Stimulated activated memory B cell treated with anti-CD40 and anti-IgM and Interleukin-4, amounts not matched to agents 10 μg/mL and 1 μg/mL and 100 μg/mL, for 72 hours (primary cell): ENCODE results near the gene C1QL4.
"Not testable (repeated sequence)": the region's sequence is repeated elsewhere in the genome, so short reads cannot be mapped to it uniquely, and the experiment has no call there.

Source experiments
- ATAC-seq: fragments of 150-1000 bp; cut with Tn5 transposase; 2 replicates; pipeline ENCODE4 v1.10.0; 2021
- H3K27ac Mint-ChIP-seq: one replicate; pipeline ENCODE4 v1.8.0; 2022; ENCODE audit warnings: mild to moderate bottlenecking, mixed read lengths
- H3K27me3 Mint-ChIP-seq: one replicate; pipeline ENCODE4 v1.8.0; 2022; ENCODE audit warnings: mixed read lengths
- H3K36me3 Mint-ChIP-seq: one replicate; pipeline ENCODE4 v1.8.0; 2022; ENCODE audit warnings: mixed read lengths
- H3K4me1 Mint-ChIP-seq: one replicate; pipeline ENCODE4 v1.8.0; 2022; ENCODE audit warnings: mixed read lengths
- H3K4me3 Mint-ChIP-seq: one replicate; pipeline ENCODE4 v1.8.0; 2022; ENCODE audit warnings: mild to moderate bottlenecking, moderate library complexity, mixed read lengths
- H3K9me3 Mint-ChIP-seq: one replicate; pipeline ENCODE4 v1.8.0; 2022; ENCODE audit warnings: mixed read lengths

C1QL4 gene

DNA sequence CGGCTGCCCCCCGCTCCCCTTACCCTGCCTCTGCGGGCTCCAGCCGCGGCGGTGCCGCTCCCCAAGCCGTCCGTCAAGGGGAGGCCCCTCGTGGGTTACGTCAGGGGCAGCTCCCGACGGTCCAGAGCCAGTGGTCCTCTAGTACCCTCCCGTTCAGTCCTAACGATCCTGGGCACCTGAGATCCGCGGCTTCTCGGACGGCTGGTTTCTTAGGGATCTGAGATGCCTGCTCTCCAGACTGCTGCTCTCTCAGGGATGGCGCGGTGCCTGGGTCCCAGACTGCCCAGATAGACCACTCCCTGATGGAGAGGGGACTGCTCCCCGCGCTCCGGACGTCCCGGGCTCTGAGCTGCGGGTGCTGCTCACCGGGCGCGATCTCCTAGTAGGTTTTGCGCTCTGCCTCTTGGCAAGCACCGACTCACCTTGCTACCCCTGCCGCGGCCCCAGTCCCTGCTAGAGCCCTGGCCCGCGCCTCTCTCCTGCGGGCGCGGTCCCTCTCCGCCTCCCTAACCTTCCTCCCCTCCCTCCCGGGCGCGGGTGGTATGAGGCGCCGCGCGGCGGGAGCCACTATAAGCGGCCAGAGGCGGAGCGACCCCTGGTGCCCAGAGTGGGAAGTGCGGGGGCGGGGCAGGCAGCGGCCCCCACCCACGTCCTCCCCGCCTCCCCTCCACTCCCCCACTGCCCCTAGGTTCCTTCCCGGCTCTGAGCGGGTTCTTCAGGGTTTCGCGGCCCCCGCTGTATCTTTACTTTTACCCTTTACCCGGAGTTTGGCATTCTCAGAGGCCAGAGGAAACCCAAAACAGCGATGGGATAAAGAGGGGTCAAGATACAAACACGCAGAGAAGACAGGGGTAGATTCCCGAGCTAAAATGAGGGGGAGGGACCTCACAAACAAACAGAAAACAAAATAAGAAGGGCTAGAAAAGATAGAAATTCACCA is at the start of gene C1QL4:
Gene C1QL4 (minus strand): TSS at position 544 of the 940 bp plus-strand sequence. CDS start 711 bp downstream, outside the sequence.
- peaks cover 36% of the 10 kb centered on the region for H3K4me1 Mint-ChIP-seq
- H3K27me3 Mint-ChIP-seq = peaks cover 76% of the 10 kb centered on the region
- peaks cover 3% of the 10 kb centered on the region for H3K9me3 Mint-ChIP-seq
- peak within 1 kb of the TSS; percentile 22 for H3K4me3 Mint-ChIP-seq
- no peaks in the 10 kb centered on the region for H3K36me3 Mint-ChIP-seq
- peak; percentile 66 for ATAC-seq
- no peak within 1 kb of the TSS for H3K27ac Mint-ChIP-seq

DNA sequence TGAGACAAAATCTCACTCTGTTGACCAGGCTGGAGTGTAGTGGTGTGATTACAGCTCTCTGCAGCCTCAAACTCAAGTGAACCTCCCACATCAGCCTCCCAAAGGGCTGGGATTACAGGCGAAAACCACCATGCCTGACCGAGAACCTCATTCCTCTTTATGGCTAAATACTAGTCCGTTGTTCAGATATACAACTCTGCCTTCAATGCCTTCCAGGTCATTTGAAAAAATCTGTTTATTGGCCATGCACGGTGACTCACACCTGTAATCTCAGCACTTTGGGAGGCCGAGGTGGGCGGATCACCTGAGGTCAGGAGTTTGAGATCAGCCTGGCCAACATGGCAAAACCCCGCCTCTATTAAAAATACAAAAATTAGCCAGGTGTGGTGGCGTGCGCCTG is 43.2 kb upstream of the C1QL4 start:
- H3K4me1 Mint-ChIP-seq, H3K4me3 Mint-ChIP-seq, H3K9me3 Mint-ChIP-seq, H3K27me3 Mint-ChIP-seq, H3K27ac Mint-ChIP-seq, ATAC-seq: not testable (repeated sequence)
- H3K36me3 Mint-ChIP-seq = peaks cover 17% of the 10 kb centered on the region

DNA sequence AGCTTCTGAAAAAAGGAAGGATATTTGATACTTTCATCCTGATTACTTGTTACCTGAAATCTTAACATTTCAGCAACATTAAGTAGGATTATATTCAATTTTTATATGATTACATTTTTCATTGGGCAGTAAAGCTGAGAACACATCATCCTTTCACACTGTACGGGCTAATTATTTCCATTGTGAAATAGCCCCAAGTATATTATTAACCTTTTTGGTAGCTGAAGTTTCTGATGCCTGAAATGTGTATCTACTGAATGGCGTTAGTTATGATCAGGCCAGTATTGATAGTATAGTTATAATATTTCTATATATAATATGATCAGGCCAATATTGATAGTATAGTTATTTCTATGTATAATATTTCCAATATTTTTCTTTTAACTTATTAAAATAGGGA is 40.4 kb upstream of the C1QL4 start:
- no peaks in the 10 kb centered on the region for H3K27me3 Mint-ChIP-seq
- no peaks in the 10 kb centered on the region for H3K4me1 Mint-ChIP-seq
- no peak overlapping the region for H3K27ac Mint-ChIP-seq
- H3K4me3 Mint-ChIP-seq = no peak overlapping the region
- H3K36me3 Mint-ChIP-seq = peaks cover 12% of the 10 kb centered on the region
- H3K9me3 Mint-ChIP-seq = no peaks in the 10 kb centered on the region
- no peak for ATAC-seq

DNA sequence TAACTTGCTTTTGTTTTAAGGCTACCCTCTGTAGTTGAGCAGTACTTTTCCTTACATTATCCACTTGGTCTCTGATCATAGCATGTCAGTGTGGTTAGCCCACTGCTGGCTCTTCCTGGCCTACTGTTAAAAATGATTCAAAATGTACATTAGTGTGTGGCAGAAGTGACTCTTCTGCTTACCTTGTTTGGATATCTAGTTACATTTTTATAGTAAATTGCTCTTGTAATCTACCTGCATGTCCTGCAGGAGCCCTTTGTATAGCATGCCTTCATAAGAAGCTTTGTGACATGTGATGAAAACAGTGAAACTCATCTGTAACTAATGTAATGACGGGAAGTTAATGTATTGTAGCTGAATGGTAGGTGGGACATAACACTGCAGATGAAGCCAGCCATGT is 38.4 kb upstream of the C1QL4 start:
- ATAC-seq = no peak
- H3K9me3 Mint-ChIP-seq = no peaks in the 10 kb centered on the region
- no peak overlapping the region for H3K27ac Mint-ChIP-seq
- H3K36me3 Mint-ChIP-seq = peaks cover 12% of the 10 kb centered on the region
- no peak overlapping the region for H3K4me3 Mint-ChIP-seq
- H3K4me1 Mint-ChIP-seq = peaks cover 16% of the 10 kb centered on the region
- H3K27me3 Mint-ChIP-seq = no peaks in the 10 kb centered on the region

DNA sequence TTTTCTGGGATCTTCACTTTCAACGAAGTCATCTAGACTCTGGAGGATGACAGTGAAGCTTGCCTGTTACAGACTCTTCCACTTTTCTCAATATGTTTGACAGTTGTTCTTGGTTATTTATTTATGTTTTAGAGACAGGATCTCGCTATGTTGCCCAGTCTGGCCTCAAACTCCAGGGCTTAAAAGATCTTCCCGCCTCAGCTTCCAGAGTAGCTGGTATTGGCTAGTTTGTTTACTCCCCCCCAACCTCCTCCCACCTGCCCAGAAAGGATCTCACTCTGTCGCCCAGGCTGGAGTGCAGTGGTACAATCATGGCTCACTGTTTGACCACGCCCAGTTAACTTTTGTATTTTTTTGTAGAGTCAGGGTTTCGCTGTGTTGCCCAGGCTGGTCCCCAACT is 33.6 kb upstream of the C1QL4 start:
- ATAC-seq = no peak
- Mint-ChIP-seq H3K4me1 (peaks cover 52% of the 10 kb centered on the region), H3K9me3 (no peaks in the 10 kb centered on the region), H3K27ac (peak overlapping the region; percentile 68), H3K36me3 (peaks cover 6% of the 10 kb centered on the region), H3K4me3 (no peak overlapping the region), H3K27me3 (no peaks in the 10 kb centered on the region)

DNA sequence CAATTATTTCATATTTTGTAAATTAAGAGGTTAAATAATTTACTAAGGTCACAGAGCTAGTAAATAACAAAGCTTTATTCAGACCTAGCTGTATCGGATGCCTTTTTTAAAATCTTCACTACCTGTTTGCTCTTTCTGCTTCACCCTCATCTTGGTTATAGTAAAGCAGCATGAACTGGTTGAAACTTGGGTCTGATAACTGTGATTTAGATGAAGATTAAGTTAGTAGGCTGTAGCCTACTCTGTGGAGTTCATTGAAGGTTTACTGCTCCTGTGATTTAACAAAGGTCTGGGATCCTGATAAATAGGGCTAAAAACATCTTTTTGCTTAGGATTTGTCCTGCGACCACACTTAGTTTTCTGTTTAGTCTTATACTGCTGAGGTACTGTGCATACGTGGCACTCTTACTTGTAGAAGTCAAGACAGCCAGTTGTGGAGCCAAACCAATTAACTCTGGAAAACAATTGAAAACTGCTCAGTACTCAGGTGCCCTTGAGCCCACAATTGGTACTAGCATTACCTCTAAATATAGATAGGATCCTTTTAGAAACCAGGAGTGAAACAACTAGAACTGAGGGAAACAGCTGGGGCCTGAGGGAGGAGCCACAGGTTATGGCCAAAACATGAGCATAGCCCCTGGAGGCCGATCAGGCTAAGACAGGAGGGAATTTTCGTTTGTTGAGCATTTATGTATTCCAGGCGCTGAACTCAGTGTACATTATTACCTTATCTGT is 32.6 kb upstream of the C1QL4 start:
- Mint-ChIP-seq H3K4me1 (peaks cover 52% of the 10 kb centered on the region), H3K36me3 (peaks cover 6% of the 10 kb centered on the region), H3K4me3 (peak overlapping the region; percentile 41), H3K9me3 (no peaks in the 10 kb centered on the region), H3K27ac (peak overlapping the region; percentile 84), H3K27me3 (no peaks in the 10 kb centered on the region)
- peak; percentile 28 for ATAC-seq

DNA sequence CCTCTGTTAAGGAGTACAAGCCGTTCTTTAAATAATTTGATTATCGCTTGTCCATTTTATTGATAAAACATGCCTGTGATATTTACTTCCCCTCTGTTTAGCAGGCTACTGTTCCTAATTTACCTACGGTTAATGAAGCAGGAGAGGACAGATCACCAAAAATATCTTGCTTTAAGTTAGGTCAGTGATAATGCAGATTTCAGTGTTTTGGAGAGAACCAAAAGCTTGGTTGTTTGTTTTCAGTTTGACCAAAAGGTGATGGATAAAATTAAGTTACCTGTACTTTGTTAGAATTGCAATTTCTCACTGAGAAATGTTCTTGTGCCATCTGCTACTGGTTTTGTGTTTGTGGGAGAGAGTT is 31.2 kb upstream of the C1QL4 start:
- Mint-ChIP-seq H3K9me3 (no peaks in the 10 kb centered on the region), H3K27me3 (no peaks in the 10 kb centered on the region), H3K4me1 (peaks cover 52% of the 10 kb centered on the region), H3K4me3 (peak overlapping the region; percentile 81), H3K36me3 (peaks cover 6% of the 10 kb centered on the region), H3K27ac (peak overlapping the region; percentile 84)
- no peak for ATAC-seq

DNA sequence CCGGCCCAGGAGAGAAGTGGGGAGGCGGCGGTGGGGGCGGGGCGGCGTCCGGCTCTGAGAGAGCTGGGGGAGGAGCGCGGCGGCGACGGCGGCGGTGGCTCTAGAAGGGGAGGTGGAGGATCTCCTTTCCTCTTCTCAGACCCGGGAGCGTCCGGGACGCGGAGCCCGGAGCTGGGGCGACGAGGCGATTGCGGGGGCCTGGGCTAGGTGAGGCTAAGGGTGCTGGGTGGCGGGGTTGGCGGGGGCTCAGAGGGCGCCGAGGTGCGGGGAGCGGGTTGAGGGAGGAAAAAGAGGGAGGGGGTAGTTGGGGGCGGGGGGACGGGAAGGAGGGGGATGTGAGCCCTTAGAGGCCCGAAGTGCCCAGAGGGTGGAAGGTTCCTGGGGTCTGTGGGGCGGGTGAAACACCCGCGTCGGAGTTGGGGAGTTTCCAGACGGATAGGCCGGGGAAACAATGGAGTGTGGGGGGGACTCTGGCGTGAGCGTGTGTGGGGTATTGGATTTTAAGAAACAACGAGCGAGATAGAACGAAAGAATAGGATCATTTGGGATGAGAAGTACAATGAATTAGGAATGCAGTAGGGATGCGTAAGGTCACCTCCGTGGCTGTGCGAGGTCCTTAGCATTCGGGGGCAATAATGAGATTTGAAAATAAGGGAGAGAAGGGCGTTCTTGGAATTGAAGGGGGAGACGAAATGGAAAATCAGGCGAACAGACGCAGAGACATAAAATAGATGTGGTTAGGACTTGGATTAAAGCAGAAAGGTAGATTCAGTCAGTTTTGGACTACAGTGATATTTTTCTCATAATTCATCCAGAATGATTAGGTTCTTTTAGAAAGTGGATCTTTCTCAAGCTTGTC is 30.6 kb upstream of the C1QL4 start, which contains the start of gene SPATS2:
Gene SPATS2 (plus strand): TSS at position 82 of the 859 bp plus-strand sequence. CDS start 93,551 bp downstream, outside the sequence.
- Mint-ChIP-seq H3K27me3 (no peaks in the 10 kb centered on the region), H3K9me3 (no peaks in the 10 kb centered on the region), H3K27ac (peak within 1 kb of the TSS; percentile 84), H3K36me3 (peaks cover 2% of the 10 kb centered on the region), H3K4me3 (peak within 1 kb of the TSS; percentile 81), H3K4me1 (peaks cover 52% of the 10 kb centered on the region)
- ATAC-seq = no peak

DNA sequence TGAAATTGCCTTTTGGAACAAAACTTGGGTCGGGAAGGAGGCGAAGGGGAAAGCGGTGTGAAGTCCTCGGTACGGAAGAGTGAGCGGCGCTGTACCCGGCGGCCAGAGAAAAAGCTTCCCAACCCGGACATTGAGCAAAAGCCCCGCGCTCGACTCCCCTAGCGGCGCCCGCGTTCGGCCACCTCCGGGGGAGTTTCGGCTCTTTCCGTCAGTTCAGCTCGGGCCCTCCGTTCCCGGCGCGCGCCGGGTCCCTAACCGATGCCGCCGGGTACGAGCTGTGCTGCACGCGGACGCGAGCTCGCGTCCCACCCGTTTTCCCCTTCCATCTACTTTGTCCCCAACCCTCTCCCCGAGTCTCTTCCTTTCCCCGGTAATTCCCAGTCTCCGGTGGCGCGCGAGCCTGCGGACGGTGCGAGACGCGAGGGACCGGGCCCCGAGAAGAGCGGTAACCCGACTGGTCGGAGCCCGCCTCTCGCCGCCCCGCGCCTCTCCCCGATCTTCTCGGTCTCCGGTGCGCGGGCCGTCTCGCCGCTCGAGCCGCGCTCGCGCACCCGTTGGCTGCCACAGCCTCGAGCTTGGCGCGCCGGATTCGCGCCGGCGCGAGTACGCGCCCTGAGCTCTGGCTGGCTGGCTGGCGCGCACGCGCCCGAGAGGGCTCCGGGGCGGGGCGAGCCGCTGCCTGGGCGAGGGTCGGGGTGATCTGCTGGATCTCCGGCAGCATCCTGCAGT is 29.8 kb upstream of the C1QL4 start:
- H3K4me1 Mint-ChIP-seq = peaks cover 50% of the 10 kb centered on the region
- peak overlapping the region; percentile 81 for H3K4me3 Mint-ChIP-seq
- H3K9me3 Mint-ChIP-seq = no peaks in the 10 kb centered on the region
- ATAC-seq = peak; percentile 93
- no peaks in the 10 kb centered on the region for H3K27me3 Mint-ChIP-seq
- H3K27ac Mint-ChIP-seq = peak overlapping the region; percentile 84
- H3K36me3 Mint-ChIP-seq = no peaks in the 10 kb centered on the region

DNA sequence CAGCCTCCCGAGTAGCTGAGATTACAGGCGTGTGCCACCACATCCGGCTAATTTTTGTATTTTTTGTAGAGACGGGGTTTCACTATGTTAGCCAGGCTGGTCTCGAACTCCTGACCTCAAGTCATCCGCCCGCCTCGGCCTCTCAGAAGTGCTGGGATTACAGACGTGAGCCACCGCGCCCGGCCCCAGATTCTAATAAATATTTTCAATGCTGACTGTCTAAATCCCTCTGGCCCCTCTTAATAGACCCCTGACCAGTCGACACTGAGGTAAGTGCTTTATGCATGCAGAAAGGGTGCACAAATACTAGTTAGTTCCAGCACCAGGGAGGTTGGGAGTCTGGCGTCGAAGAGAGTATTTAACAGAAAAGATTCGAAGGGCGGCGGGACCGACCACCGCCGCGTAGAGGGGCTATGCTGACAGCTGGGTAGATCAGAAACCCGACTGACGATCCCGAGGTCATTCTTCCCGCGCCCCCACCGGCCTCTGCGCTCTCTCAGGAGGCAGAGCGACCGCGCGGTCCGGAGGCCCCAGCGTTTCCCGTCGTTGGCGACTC is 29.2 kb upstream of the C1QL4 start:
- ATAC-seq = peak; percentile 35
- H3K4me1 Mint-ChIP-seq = peaks cover 44% of the 10 kb centered on the region
- peaks cover under 1% of the 10 kb centered on the region for H3K27me3 Mint-ChIP-seq
- no peaks in the 10 kb centered on the region for H3K9me3 Mint-ChIP-seq
- H3K36me3 Mint-ChIP-seq = no peaks in the 10 kb centered on the region
- H3K4me3 Mint-ChIP-seq = peak overlapping the region; percentile 81
- peak overlapping the region; percentile 84 for H3K27ac Mint-ChIP-seq

DNA sequence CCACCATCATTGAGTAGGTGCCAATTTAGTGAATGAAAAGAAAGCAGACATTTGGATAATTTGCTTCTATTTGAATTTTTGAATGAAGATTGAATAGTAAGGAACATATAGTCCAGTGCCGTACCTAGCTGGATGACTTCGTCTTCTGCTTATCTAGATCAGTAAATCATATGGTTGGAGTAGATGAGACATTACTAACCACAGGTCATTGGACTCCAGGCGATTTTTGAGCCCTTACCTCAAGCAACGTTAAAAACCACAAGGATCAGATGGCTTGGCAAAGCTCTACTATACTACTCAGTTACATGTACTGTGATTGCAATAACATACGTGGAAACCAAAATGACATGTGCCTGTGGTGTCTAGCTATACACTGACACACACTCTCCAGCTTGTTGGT is 28.6 kb upstream of the C1QL4 start:
- Mint-ChIP-seq H3K4me1 (peaks cover 38% of the 10 kb centered on the region), H3K4me3 (peak overlapping the region; percentile 81), H3K9me3 (no peaks in the 10 kb centered on the region), H3K27ac (no peak overlapping the region), H3K36me3 (no peaks in the 10 kb centered on the region), H3K27me3 (peaks cover 7% of the 10 kb centered on the region)
- no peak for ATAC-seq

DNA sequence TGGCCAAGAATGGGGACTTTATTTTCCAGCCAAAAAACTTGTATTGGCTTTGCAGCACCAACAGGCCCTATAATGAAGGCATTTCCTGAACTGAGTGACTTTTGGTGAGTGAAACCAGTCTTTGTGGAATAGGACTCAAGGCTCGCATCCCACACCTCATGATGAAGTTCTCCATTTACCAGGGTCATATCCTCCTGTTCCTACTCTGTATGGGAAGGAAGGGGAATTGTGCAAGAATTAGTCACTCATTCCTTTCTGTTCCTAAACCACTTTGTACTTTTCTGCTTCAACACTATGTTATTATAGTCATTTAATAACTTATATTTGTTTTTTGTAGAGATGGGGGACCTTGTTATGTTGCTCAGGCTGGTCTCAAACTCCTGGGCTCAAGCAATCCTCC is 28.0 kb upstream of the C1QL4 start:
- H3K27ac Mint-ChIP-seq = no peak overlapping the region
- peaks cover 8% of the 10 kb centered on the region for H3K27me3 Mint-ChIP-seq
- H3K4me1 Mint-ChIP-seq = peaks cover 32% of the 10 kb centered on the region
- no peak overlapping the region for H3K4me3 Mint-ChIP-seq
- ATAC-seq = no peak
- H3K36me3 Mint-ChIP-seq = no peaks in the 10 kb centered on the region
- no peaks in the 10 kb centered on the region for H3K9me3 Mint-ChIP-seq

DNA sequence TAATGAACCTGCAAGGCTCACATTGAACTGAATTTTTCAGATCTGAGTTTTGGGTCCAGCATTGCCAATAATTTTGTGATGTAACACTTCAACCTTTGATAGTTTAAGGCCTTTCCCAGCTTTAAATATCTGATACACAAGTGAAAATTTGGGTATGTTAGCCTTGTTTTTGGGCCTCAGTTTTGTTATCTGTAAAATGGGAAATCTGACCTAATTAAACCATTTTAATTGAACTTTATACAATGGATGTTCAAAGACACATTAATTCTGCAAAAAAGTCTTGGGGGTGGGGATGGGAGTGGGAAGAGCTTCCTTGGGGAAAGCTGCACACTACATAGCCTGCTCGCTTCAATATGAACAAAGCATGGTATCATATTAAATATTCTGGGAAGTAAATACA is 25.1 kb upstream of the C1QL4 start:
- ATAC-seq = no peak
- Mint-ChIP-seq H3K27ac (no peak overlapping the region), H3K36me3 (no peaks in the 10 kb centered on the region), H3K4me3 (no peak overlapping the region), H3K4me1 (peaks cover 14% of the 10 kb centered on the region), H3K9me3 (no peaks in the 10 kb centered on the region), H3K27me3 (peaks cover 8% of the 10 kb centered on the region)

DNA sequence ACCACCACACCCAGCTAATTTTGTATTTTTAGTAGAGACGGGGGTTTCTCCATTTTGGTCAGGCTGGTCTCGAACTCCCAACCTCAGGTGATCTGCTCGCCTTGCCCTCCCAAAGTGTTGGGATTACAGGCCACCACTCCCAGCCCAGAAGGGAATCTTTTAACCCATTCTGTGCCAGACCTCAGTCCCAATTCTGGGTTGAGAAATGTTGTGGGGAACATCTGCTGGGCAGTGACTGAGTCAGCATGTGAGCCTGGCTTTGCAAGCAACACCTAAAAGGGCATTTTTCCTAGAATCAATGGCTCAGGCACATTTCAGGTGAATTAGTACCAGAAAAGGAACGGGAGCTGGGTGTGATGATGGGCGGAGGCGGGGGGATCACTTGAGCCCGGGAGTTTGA is 22.7 kb upstream of the C1QL4 start:
- ATAC-seq = no peak
- Mint-ChIP-seq H3K27me3 (peaks cover 12% of the 10 kb centered on the region), H3K27ac (no peak overlapping the region), H3K4me3 (no peak overlapping the region), H3K4me1 (peaks cover 9% of the 10 kb centered on the region), H3K9me3 (no peaks in the 10 kb centered on the region), H3K36me3 (no peaks in the 10 kb centered on the region)
